Gastroesophageal sphincter (tissue), 3 donors: ENCODE results near the gene LBX1.

Source experiments
- CTCF ChIP-seq, 4 experiments: fragments of 200-600 bp in 2 of 4; fragments of 450-650 bp in 2 of 4; sonication (generic) in 1 of 4; IDR thresholded peaks; one replicate each; pipeline ENCODE4 v1.5.1; 2017 to 2019; ENCODE audit warnings: antibody characterized with exemption in 4 of 4, mild to moderate bottlenecking in 2 of 4, moderate library complexity in 2 of 4
- POLR2AphosphoS5 ChIP-seq: sonication (generic); formaldehyde crosslinking; IDR thresholded peaks from one replicate; pipeline ENCODE4 v1.6.1; 2017; ENCODE audit warnings: antibody characterized with exemption

DNA sequence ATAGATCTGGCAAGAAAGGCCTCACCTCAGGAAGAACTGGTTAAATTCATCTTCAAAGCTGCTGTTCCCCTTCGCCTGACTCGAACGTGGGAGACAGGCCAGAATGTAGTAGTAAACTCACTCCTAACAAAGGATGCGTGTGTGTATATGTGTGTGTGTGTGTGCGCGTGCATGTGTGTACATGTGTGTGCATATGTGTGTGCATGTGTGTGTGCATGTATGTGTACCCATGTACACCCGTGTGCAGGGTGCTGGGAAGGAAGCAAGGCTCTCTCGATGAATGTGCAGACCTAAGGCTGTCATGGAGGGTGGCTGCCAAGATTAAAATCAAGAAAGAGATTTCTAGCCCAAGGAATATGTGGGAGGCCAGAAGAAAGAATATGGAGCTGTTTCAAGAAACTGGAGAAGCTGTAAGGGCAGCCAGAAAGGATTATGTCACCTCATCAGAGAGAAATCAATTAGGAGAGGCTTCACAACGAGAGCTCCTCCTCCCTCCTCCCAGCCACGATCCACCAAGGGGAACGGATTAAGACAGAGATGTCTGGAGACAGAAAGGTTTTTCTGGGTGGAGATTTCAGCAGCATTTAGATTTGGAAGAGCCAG, 34.0 kb upstream of the LBX1 start:
- TF ChIP-seq CTCF (IDR thresholded peaks at IDR 0.05) (no peak), POLR2AphosphoS5 (no peak)
